ENCODE measurements around the gene PDC.
"Not testable (repeated sequence)": the region's sequence is repeated elsewhere in the genome, so short reads cannot be mapped to it uniquely, and the experiment has no call there.

The PDC gene

DNA sequence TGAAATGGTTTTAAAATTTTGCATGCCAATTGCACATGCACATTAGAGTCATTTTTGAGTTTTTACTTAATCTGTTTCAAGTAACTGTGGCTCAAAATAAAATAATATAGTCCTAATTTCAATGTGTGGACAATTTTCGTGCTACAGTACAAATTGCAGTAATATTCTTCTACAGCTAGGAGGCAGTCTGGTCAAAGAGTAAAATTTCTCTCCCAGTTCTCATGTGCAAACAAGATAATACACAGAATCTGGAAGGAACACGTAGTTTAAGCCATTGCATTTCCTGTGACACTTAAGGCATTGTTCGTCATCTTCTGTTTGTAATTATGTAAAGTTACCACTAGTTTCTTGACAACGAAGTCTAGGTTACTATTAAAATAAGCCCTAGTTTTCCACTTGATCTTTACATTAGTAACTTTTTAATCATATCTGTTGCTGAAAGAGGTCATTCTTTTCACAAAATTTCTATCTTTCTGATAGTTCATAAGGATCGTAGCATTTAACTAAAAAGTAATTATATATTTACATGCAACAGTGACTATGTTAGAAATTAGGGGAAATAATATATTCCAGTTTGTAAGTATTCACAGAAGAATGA lies 56.4 kb downstream of the PDC start:
- in situ Hi-C loops (cut with MboI; ENCODE audit: low sequenced_read_pairs), result no loop called here

DNA sequence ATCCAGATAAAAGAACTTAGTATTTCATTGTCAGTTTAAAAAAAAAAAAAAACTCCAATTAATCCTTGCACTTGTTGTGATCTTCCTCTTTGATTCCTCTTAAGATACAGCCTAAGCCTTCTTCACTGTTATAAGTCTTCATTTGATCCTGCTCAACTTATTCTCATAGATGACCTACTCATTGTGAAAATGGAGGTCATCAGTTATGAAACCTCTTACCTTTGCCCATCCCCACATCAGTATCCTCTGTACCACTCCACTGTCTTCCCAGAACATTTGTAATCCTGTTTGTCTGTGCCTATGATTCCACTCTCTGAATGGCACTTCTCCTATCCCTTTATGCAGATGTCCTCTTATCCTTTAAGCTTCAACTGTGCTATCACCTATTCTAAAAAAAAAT lies 57.3 kb downstream of the PDC start:
- in situ Hi-C loops (cut with MboI; ENCODE audit: low sequenced_read_pairs), result no loop called here

DNA sequence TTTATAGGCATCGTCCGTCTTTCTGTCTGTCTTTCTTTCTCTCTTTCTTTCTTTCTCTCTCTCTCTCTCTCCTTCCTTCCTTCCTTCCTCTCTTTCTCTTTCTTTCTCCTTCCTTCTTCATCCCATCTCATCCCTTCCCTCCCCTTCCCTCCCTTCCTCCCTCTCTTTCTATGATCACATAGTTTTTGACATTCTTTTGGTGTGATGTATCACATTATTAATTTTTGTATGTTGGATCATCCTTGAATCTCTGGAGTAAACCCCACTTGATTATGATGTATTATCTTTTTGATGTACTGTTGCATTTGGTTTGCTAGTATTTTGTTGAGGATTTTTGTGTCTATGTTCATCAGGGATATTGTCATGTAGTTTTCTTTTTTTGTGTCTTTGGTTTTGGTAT lies 59.5 kb downstream of the PDC start:
- in situ Hi-C loops (cut with MboI; ENCODE audit: low sequenced_read_pairs), result not testable (repeated sequence)

Data from hTERT RPE-1 (cell line).